Peyer's patch (tissue), 4 donors: ENCODE results near the gene DOCK1.

Experiments used
- POLR2A ChIP-seq, 2 donors: fragments of 450-650 bp; IDR thresholded peaks; one replicate each; pipeline ENCODE4 v1.5.1; 2017; ENCODE audit warnings: antibody characterized with exemption in 2 of 2, mild to moderate bottlenecking in 2 of 2, moderate library complexity in 2 of 2
- TF ChIP-seq, protein P1 (sequence below), 6 experiments: fragments of 450-650 bp in 4 of 6; fragments of 200-600 bp in 2 of 6; sonication (generic) in 1 of 6; IDR thresholded peaks; one replicate each; pipeline ENCODE4 v1.5.1; 2017 to 2019; ENCODE audit warnings: antibody characterized with exemption in 6 of 6, mild to moderate bottlenecking in 3 of 6, moderate library complexity in 1 of 6

DNA sequence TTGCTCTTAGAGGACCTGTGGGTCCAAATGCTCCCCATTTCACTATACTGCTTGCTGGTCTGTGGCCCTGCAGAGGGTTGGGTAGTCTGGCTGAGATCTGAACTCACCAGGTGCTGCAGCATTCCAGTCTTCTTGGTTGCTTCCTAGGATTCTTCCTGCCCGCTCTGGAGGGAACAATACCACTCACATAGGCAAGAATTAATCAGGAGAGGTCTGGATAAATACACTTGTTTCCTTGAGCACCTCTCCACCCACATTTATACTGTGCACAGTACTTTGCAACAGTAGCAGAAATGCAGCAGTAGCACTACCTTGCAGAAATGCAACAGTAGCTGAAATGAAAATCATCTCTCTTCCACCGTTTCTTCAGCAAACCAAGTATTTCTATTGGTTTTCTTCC lies 165.9 kb downstream of the DOCK1 start:
- TF ChIP-seq POLR2A (IDR thresholded peaks at IDR 0.05): no peak
- TF ChIP-seq, protein P1, sequence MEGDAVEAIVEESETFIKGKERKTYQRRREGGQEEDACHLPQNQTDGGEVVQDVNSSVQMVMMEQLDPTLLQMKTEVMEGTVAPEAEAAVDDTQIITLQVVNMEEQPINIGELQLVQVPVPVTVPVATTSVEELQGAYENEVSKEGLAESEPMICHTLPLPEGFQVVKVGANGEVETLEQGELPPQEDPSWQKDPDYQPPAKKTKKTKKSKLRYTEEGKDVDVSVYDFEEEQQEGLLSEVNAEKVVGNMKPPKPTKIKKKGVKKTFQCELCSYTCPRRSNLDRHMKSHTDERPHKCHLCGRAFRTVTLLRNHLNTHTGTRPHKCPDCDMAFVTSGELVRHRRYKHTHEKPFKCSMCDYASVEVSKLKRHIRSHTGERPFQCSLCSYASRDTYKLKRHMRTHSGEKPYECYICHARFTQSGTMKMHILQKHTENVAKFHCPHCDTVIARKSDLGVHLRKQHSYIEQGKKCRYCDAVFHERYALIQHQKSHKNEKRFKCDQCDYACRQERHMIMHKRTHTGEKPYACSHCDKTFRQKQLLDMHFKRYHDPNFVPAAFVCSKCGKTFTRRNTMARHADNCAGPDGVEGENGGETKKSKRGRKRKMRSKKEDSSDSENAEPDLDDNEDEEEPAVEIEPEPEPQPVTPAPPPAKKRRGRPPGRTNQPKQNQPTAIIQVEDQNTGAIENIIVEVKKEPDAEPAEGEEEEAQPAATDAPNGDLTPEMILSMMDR (IDR thresholded peaks at IDR 0.05): no peak
